ENCODE data around the gene ADORA1.

The ADORA1 gene

DNA sequence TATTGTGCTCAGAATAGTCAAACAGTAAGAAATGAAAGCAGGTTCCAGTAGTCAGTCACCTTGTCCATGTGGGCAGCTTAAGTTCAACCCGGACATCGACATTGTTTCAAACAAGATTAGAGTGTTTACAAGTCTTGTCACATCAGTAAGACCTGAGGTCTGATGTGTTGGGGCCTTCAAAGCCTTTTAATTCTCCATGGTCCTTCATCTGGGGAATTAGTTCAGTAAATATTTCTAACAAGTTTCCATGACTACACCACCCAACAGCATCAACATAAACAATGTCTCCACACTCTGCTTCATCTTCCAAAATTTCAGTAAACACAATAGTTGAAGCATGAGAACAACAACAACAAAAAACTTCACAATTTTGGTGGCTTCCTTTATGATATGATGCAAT lies 15.1 kb upstream of the ADORA1 start:
- TF ChIP-seq YY1 (IDR thresholded peaks at IDR 0.05; ENCODE audit: low read depth) (no peak), CREB1 (IDR thresholded peaks at IDR 0.05; ENCODE audit: low read depth) (no peak), EP300 (IDR thresholded peaks at IDR 0.05; ENCODE audit: borderline replicate concordance) (no peak), TCF12 (IDR thresholded peaks at IDR 0.05; ENCODE audit: low read depth) (no peak), CEBPB (IDR thresholded peaks at IDR 0.05) (no peak), NFIC (IDR thresholded peaks at IDR 0.05) (no peak), ZBTB7A (IDR thresholded peaks at IDR 0.05; ENCODE audit: low read depth) (no peak), FOXM1 (IDR thresholded peaks at IDR 0.05; ENCODE audit: borderline replicate concordance, low read depth) (no peak)
- TF ChIP-seq, protein P1, sequence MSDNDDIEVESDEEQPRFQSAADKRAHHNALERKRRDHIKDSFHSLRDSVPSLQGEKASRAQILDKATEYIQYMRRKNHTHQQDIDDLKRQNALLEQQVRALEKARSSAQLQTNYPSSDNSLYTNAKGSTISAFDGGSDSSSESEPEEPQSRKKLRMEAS (IDR thresholded peaks at IDR 0.05): no peak
- TF ChIP-seq, protein P2, sequence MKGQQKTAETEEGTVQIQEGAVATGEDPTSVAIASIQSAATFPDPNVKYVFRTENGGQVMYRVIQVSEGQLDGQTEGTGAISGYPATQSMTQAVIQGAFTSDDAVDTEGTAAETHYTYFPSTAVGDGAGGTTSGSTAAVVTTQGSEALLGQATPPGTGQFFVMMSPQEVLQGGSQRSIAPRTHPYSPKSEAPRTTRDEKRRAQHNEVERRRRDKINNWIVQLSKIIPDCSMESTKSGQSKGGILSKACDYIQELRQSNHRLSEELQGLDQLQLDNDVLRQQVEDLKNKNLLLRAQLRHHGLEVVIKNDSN (IDR thresholded peaks at IDR 0.05): no peak

DNA sequence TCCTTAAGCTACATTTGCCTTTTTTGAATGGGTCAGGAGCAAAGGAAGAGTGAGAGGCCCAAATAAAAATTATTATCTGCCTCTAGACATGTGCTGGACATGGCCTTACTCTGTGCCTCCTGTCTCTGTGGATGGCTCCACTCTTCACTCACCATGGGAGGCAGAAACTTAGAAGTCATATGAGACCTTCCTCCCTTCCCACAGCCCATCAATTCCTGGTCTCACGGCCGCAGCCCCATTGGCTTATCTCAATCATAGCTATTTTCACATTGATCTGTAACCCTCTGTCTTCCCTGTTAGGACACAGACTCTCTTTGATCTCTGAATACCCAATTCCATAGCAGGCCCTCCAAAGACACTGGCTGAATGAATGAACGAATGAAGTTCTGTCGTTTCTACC lies 14.2 kb upstream of the ADORA1 start:
- TF ChIP-seq, protein P2 (IDR thresholded peaks at IDR 0.05): no peak
- TF ChIP-seq TEAD4 (IDR thresholded peaks at IDR 0.05) (no peak), RAD21 (IDR thresholded peaks at IDR 0.05; ENCODE audit: low read depth) (no peak), FOXM1 (IDR thresholded peaks at IDR 0.05; ENCODE audit: borderline replicate concordance, low read depth) (no peak), ZBTB7A (IDR thresholded peaks at IDR 0.05; ENCODE audit: low read depth) (no peak), NFIC (IDR thresholded peaks at IDR 0.05) (no peak), YY1 (IDR thresholded peaks at IDR 0.05; ENCODE audit: low read depth) (no peak), CEBPB (IDR thresholded peaks at IDR 0.05) (no peak), TCF12 (IDR thresholded peaks at IDR 0.05; ENCODE audit: low read depth) (no peak), CREB1 (IDR thresholded peaks at IDR 0.05; ENCODE audit: low read depth) (no peak), EGR1 (IDR thresholded peaks at IDR 0.05) (no peak), EP300 (IDR thresholded peaks at IDR 0.05; ENCODE audit: borderline replicate concordance) (no peak), TAF1 (IDR thresholded peaks at IDR 0.05; ENCODE audit: low read depth) (no peak)
- TF ChIP-seq, protein P3, sequence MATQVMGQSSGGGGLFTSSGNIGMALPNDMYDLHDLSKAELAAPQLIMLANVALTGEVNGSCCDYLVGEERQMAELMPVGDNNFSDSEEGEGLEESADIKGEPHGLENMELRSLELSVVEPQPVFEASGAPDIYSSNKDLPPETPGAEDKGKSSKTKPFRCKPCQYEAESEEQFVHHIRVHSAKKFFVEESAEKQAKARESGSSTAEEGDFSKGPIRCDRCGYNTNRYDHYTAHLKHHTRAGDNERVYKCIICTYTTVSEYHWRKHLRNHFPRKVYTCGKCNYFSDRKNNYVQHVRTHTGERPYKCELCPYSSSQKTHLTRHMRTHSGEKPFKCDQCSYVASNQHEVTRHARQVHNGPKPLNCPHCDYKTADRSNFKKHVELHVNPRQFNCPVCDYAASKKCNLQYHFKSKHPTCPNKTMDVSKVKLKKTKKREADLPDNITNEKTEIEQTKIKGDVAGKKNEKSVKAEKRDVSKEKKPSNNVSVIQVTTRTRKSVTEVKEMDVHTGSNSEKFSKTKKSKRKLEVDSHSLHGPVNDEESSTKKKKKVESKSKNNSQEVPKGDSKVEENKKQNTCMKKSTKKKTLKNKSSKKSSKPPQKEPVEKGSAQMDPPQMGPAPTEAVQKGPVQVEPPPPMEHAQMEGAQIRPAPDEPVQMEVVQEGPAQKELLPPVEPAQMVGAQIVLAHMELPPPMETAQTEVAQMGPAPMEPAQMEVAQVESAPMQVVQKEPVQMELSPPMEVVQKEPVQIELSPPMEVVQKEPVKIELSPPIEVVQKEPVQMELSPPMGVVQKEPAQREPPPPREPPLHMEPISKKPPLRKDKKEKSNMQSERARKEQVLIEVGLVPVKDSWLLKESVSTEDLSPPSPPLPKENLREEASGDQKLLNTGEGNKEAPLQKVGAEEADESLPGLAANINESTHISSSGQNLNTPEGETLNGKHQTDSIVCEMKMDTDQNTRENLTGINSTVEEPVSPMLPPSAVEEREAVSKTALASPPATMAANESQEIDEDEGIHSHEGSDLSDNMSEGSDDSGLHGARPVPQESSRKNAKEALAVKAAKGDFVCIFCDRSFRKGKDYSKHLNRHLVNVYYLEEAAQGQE (IDR thresholded peaks at IDR 0.05; ENCODE audit: low read depth): no peak
- TF ChIP-seq, protein P1 (IDR thresholded peaks at IDR 0.05): no peak

DNA sequence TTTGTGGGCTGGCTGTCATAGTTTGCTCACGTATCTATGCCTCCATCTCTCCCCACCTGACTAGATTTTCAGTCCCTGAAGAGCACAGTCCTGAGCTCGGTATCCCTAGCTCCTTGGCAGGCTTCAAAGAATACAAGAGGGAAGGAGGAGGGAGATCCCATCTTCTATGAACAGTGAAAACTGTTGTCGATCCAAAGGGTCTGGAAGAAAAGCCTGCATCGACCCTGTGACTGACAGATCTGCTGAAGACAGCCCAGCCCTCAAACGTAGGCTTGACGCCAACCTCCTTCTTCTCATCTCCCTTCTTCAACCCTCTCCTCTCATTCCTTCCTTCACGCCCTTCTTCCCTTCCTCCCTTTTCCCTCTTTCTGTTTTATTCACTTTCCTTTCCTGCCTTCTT lies 13.3 kb upstream of the ADORA1 start:
- no peak for TF ChIP-seq NFIC (IDR thresholded peaks at IDR 0.05)
- TF ChIP-seq EGR1 (IDR thresholded peaks at IDR 0.05): no peak
- TF ChIP-seq, protein P2 (IDR thresholded peaks at IDR 0.05): no peak
- TF ChIP-seq FOXM1 (IDR thresholded peaks at IDR 0.05; ENCODE audit: borderline replicate concordance, low read depth): no peak
- no peak for TF ChIP-seq CREB1 (IDR thresholded peaks at IDR 0.05; ENCODE audit: low read depth)
- TF ChIP-seq, protein P1 (IDR thresholded peaks at IDR 0.05): no peak
- no peak for TF ChIP-seq YY1 (IDR thresholded peaks at IDR 0.05; ENCODE audit: low read depth)
- TF ChIP-seq CEBPB (IDR thresholded peaks at IDR 0.05): no peak
- TF ChIP-seq TEAD4 (IDR thresholded peaks at IDR 0.05): no peak
- TF ChIP-seq EP300 (IDR thresholded peaks at IDR 0.05; ENCODE audit: borderline replicate concordance): no peak
- no peak for TF ChIP-seq ZBTB7A (IDR thresholded peaks at IDR 0.05; ENCODE audit: low read depth)

DNA sequence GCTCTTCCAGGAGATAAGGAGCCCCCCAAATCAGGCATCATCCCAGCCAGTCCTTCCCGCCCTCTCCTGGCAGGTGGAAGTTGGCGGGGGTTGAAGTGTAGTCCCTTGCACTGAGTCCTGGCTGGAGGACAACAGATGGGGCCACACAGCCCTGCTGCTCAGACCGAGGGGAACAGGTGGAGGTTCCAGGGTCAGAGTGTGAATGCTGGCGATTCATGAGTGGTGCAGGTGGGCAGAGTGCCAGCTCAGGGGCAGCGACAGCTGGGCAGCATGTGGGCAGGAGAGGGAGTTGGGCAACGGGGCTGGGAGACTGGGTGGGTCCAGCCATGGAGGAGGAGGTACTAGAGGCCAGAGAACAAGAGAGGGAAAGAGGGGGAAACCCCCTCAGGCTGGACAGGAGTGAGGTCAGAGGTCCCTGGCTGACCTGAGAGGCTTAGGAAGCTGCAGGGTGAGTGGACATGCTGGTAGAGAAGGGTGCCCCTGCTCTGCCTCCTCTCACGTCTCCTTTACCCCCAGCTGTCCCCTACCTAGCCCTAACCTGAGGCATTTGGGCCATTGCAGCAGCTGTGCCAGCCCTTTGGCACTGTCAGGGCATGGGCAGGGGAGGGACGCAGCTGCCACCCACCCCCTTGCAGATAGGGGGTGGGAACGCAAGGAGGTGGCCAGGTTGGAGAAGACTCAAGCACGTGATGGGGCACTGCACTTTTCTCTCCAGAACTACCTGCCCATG lies 11.3 kb upstream of the ADORA1 start:
- TF ChIP-seq, protein P1 (IDR thresholded peaks at IDR 0.05): no peak

DNA sequence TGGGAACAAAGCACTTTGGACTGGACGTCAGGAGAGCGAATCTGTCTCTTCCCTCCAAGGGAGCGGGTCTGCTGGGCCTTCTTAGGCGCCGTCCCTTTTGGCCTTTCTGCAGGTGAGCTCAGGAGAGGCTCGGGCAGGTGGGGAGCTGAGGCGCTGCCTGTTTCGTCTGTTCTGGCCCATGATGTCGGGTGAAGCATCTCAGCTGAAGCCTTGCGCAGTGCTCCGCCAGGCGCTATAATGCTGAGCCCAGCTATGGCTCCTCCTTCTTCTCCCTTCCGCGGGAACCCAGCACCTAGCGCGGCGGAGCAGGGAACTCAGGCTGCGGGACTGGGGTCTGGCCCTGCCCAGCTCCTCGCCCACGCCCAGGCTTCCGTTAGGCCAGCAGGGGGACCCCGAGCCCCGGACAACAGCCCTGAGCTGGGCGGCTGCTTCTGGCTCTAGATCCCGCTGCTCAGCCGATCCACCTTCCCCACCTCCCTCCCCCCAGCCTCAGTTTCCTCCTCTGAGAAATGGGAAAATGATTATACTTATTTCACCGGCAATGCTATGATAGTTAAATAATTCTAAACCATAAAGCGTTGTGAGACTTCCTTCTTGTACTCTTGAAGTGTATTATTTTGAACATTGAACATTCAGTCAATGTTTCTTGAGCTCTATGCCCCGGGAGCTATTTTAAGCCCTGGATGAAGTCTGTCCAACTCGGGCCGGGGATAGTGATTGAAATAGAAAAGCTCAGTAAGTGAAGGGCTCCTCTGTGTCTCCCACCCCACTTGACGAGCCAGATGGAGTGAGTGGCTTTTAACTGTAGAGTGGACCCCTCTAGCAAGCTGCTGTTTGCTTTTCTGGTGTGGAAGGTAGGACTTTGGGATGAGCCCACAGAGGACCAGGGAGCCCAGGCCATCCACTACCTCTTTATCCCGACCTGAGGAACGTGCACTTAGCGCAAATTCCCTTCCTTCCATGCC lies 9.6 kb upstream of the ADORA1 start:
- TF ChIP-seq RAD21 (IDR thresholded peaks at IDR 0.05; ENCODE audit: low read depth) (peak; percentile 93), EGR1 (IDR thresholded peaks at IDR 0.05) (peak; percentile 92), NFIC (IDR thresholded peaks at IDR 0.05) (no peak), YY1 (IDR thresholded peaks at IDR 0.05; ENCODE audit: low read depth) (no peak), CEBPB (IDR thresholded peaks at IDR 0.05) (no peak)

Measured in Ishikawa (cell line).